ENCODE measurements around the gene PAX3.

The PAX3 gene

GRCh38 chr2:222295368-222296062, 3.3 kb downstream of the PAX3 start:
- H3K4me1 Mint-ChIP-seq (ENCODE audit: low read depth) = peaks cover 17% of the 10 kb centered on the region
- peaks cover 9% of the 10 kb centered on the region for H3K36me3 Mint-ChIP-seq (ENCODE audit: low read depth)
- H3K4me3 Mint-ChIP-seq = peak overlapping the region; percentile 19
- H3K9me3 Mint-ChIP-seq = peaks cover 6% of the 10 kb centered on the region
- H3K27me3 Mint-ChIP-seq (ENCODE audit: low read depth) = peaks cover 98% of the 10 kb centered on the region
- H3K27ac Mint-ChIP-seq = peak overlapping the region; percentile 56

GRCh38 chr2:222294996-222295367, 3.8 kb downstream of the PAX3 start:
- Mint-ChIP-seq H3K9me3 (peaks cover 6% of the 10 kb centered on the region), H3K27ac (peak overlapping the region; percentile 56), H3K27me3 (ENCODE audit: low read depth) (peaks cover 98% of the 10 kb centered on the region), H3K36me3 (ENCODE audit: low read depth) (peaks cover 9% of the 10 kb centered on the region), H3K4me1 (ENCODE audit: low read depth) (peaks cover 17% of the 10 kb centered on the region), H3K4me3 (peak overlapping the region; percentile 19)

GRCh38 chr2:222293660-222294630, 4.9 kb downstream of the PAX3 start:
- H3K4me3 Mint-ChIP-seq = no peak overlapping the region
- peaks cover 12% of the 10 kb centered on the region for H3K4me1 Mint-ChIP-seq (ENCODE audit: low read depth)
- no peak overlapping the region for H3K27ac Mint-ChIP-seq

GRCh38 chr2:222292149-222293134, 6.4 kb downstream of the PAX3 start:
- H3K4me3 Mint-ChIP-seq = no peak overlapping the region
- peaks cover 99% of the 10 kb centered on the region for H3K27me3 Mint-ChIP-seq (ENCODE audit: low read depth)
- peaks cover 2% of the 10 kb centered on the region for H3K36me3 Mint-ChIP-seq (ENCODE audit: low read depth)
- no peak overlapping the region for H3K27ac Mint-ChIP-seq
- H3K4me1 Mint-ChIP-seq (ENCODE audit: low read depth) = peaks cover 12% of the 10 kb centered on the region
- no peaks in the 10 kb centered on the region for H3K9me3 Mint-ChIP-seq

More at GRCh38 chr2:222293660-222294630, 4.9 kb downstream of the PAX3 start:
- Mint-ChIP-seq H3K27me3 (ENCODE audit: low read depth) (peaks cover 98% of the 10 kb centered on the region), H3K9me3 (peaks cover under 1% of the 10 kb centered on the region), H3K36me3 (ENCODE audit: low read depth) (peaks cover 5% of the 10 kb centered on the region)

GRCh38 chr2:222291485-222291841, 7.3 kb downstream of the PAX3 start:
- H3K27ac Mint-ChIP-seq = no peak overlapping the region
- H3K4me1 Mint-ChIP-seq (ENCODE audit: low read depth) = peaks cover 8% of the 10 kb centered on the region
- H3K9me3 Mint-ChIP-seq = no peaks in the 10 kb centered on the region
- H3K36me3 Mint-ChIP-seq (ENCODE audit: low read depth) = peaks cover 2% of the 10 kb centered on the region
- H3K4me3 Mint-ChIP-seq = no peak overlapping the region
- H3K27me3 Mint-ChIP-seq (ENCODE audit: low read depth) = peaks cover 99% of the 10 kb centered on the region

GRCh38 chr2:222290736-222291484, 7.9 kb downstream of the PAX3 start:
- H3K4me1 Mint-ChIP-seq (ENCODE audit: low read depth) = peaks cover 4% of the 10 kb centered on the region
- no peaks in the 10 kb centered on the region for H3K36me3 Mint-ChIP-seq (ENCODE audit: low read depth)
- no peak overlapping the region for H3K4me3 Mint-ChIP-seq
- H3K27me3 Mint-ChIP-seq (ENCODE audit: low read depth) = peaks cover 98% of the 10 kb centered on the region
- no peaks in the 10 kb centered on the region for H3K9me3 Mint-ChIP-seq
- no peak overlapping the region for H3K27ac Mint-ChIP-seq

- H3K4me3 Mint-ChIP-seq = no peak overlapping the region
- no peak overlapping the region for H3K27ac Mint-ChIP-seq
Measured at GRCh38 chr2:222290401-222290735, 8.4 kb downstream of the PAX3 start.

GRCh38 chr2:222289278-222290160, 9.3 kb downstream of the PAX3 start:
- Mint-ChIP-seq H3K9me3 (no peaks in the 10 kb centered on the region), H3K27me3 (ENCODE audit: low read depth) (peaks cover 98% of the 10 kb centered on the region), H3K4me1 (ENCODE audit: low read depth) (no peaks in the 10 kb centered on the region), H3K27ac (no peak overlapping the region), H3K36me3 (ENCODE audit: low read depth) (no peaks in the 10 kb centered on the region), H3K4me3 (no peak overlapping the region)

More at GRCh38 chr2:222290401-222290735, 8.4 kb downstream of the PAX3 start:
- Mint-ChIP-seq H3K9me3 (no peaks in the 10 kb centered on the region), H3K36me3 (ENCODE audit: low read depth) (no peaks in the 10 kb centered on the region), H3K27me3 (ENCODE audit: low read depth) (peaks cover 97% of the 10 kb centered on the region), H3K4me1 (ENCODE audit: low read depth) (peaks cover 2% of the 10 kb centered on the region)

- Mint-ChIP-seq H3K4me3 (no peak overlapping the region), H3K9me3 (no peaks in the 10 kb centered on the region), H3K36me3 (ENCODE audit: low read depth) (no peaks in the 10 kb centered on the region), H3K27me3 (ENCODE audit: low read depth) (peaks cover 97% of the 10 kb centered on the region), H3K4me1 (ENCODE audit: low read depth) (no peaks in the 10 kb centered on the region), H3K27ac (no peak overlapping the region)
Measured at GRCh38 chr2:222288590-222289277, 10.1 kb downstream of the PAX3 start.

GRCh38 chr2:222287862-222288479, 10.8 kb downstream of the PAX3 start:
- Mint-ChIP-seq H3K4me1 (ENCODE audit: low read depth) (no peaks in the 10 kb centered on the region), H3K9me3 (no peaks in the 10 kb centered on the region), H3K36me3 (ENCODE audit: low read depth) (no peaks in the 10 kb centered on the region), H3K27ac (no peak overlapping the region), H3K4me3 (no peak overlapping the region), H3K27me3 (ENCODE audit: low read depth) (peaks cover 93% of the 10 kb centered on the region)

- H3K27me3 Mint-ChIP-seq (ENCODE audit: low read depth) = peaks cover 69% of the 10 kb centered on the region
- no peak overlapping the region for H3K27ac Mint-ChIP-seq
Measured at GRCh38 chr2:222284466-222284865, 14.3 kb downstream of the PAX3 start.

GRCh38 chr2:222283634-222284033, 15.2 kb downstream of the PAX3 start:
- Mint-ChIP-seq H3K4me3 (no peak overlapping the region), H3K9me3 (no peaks in the 10 kb centered on the region), H3K36me3 (ENCODE audit: low read depth) (no peaks in the 10 kb centered on the region), H3K27me3 (ENCODE audit: low read depth) (peaks cover 60% of the 10 kb centered on the region), H3K4me1 (ENCODE audit: low read depth) (no peaks in the 10 kb centered on the region), H3K27ac (no peak overlapping the region)

More at GRCh38 chr2:222284466-222284865, 14.3 kb downstream of the PAX3 start:
- Mint-ChIP-seq H3K4me1 (ENCODE audit: low read depth) (no peaks in the 10 kb centered on the region), H3K9me3 (no peaks in the 10 kb centered on the region), H3K36me3 (ENCODE audit: low read depth) (no peaks in the 10 kb centered on the region), H3K4me3 (no peak overlapping the region)

Measured in T-helper 1 cell treated with Interleukin-12 subunit alpha and Interleukin-12 subunit beta and Interleukin-4 antibody, amounts not matched to agents 30 μg/mL and 1 μg/mL, for 36 hours (primary cell).